ENCODE data around the gene KLK14. TPM values are rescaled to one million over a fixed set of nuclear protein-coding genes. Genes with fewer than 3 reads are reported as not detected.

The KLK14 gene
- polyA plus RNA-seq, 1 donor from 2014 or later: not detected

DNA sequence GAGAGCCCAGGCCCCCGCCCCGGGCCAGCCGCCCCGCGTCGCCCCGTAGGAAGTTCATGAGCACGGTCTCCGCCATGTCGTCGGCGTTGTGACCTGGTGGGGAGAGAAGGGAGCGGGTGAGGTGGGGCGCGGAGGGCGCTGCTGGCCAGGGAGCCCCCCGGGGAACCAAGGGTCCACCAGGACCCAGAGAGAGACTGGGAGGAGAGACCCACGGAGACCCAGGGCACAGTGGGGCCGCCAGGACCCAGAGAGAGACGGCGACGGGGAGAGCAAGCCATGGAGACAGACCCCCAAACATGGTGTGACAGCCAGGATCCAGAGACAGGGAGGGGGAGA lies 16.3 kb upstream of the KLK14 start:
- no peak overlapping the region for H3K4me3 ChIP-seq (ENCODE audit: low read length)

DNA sequence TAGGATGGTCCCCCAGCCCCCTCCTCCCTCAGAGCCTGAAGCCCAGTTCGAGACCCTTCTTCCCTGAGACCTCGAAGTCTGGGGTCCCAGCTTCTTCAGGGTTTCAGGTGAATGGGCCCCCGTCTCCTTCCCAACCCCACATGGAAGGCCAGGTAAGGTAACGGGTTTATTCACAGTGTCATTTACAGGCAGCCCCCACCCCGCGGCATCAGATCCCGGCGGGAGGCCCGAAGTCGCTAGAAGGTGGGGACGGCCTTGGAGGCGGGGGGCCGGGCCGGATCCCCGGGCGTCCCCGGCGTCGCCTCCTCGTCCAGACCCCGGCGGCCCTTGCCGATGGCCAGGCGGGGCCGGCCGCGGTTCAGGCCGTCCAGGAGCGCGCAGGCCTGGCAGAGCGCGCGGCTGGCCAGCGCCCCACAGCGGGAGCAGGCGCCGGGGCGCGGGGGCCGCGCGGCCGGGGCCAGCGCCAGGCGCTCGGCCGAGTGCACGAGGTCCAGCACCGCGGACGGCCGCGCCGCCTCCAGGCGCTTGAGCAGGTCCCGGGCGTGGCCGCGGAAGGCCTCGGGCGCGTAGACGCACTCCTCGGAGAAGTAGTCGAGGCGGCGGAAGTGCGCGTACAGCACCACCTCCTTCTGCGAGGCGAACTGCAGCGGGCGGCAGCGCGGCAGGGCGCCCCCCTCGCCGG lies 15.8 kb upstream of the KLK14 start:
- no peaks in the 10 kb centered on the region for H3K9me2 ChIP-seq (ENCODE audit: insufficient read depth, low read length)
- H3F3A ChIP-seq (ENCODE audit: insufficient read depth, low read length, poor library complexity, severe bottlenecking): no peaks in the 10 kb centered on the region
- H3K4me2 ChIP-seq (ENCODE audit: low read length): no peak overlapping the region
- H3K9ac ChIP-seq (ENCODE audit: low read length): no peak overlapping the region
- no peaks in the 10 kb centered on the region for H3K36me3 ChIP-seq (ENCODE audit: insufficient read depth, low read length)
- H3K79me2 ChIP-seq (replicated peaks; ENCODE audit: insufficient read depth, low read length): no peaks in the 10 kb centered on the region
- H3K4me3 ChIP-seq (ENCODE audit: low read length): no peak overlapping the region
- no peaks in the 10 kb centered on the region for H3K27me3 ChIP-seq (ENCODE audit: insufficient read depth, low read depth, low read length)
- H3K9me3 ChIP-seq (ENCODE audit: low read length): no peaks in the 10 kb centered on the region
- no peaks in the 10 kb centered on the region for H4K20me1 ChIP-seq (ENCODE audit: insufficient read depth)
- no peak overlapping the region for H2AFZ ChIP-seq (ENCODE audit: low read depth, low read length)
- no peak overlapping the region for H3K27ac ChIP-seq (ENCODE audit: low read length)
- TF ChIP-seq SMC3 (conservative IDR thresholded peaks at IDR 0.05; ENCODE audit: poor library complexity): no peak
- no peak for TF ChIP-seq RAD21 (conservative IDR thresholded peaks at IDR 0.05)
- TF ChIP-seq MXI1 (conservative IDR thresholded peaks at IDR 0.05; ENCODE audit: poor library complexity, severe bottlenecking): no peak
- TF ChIP-seq POLR2AphosphoS5 (IDR thresholded peaks at IDR 0.05): no peak
- no peak for TF ChIP-seq EZH2 (IDR thresholded peaks at IDR 0.05; ENCODE audit: borderline replicate concordance, insufficient read depth, low read length, poor library complexity, severe bottlenecking)
- TF ChIP-seq, protein P1, sequence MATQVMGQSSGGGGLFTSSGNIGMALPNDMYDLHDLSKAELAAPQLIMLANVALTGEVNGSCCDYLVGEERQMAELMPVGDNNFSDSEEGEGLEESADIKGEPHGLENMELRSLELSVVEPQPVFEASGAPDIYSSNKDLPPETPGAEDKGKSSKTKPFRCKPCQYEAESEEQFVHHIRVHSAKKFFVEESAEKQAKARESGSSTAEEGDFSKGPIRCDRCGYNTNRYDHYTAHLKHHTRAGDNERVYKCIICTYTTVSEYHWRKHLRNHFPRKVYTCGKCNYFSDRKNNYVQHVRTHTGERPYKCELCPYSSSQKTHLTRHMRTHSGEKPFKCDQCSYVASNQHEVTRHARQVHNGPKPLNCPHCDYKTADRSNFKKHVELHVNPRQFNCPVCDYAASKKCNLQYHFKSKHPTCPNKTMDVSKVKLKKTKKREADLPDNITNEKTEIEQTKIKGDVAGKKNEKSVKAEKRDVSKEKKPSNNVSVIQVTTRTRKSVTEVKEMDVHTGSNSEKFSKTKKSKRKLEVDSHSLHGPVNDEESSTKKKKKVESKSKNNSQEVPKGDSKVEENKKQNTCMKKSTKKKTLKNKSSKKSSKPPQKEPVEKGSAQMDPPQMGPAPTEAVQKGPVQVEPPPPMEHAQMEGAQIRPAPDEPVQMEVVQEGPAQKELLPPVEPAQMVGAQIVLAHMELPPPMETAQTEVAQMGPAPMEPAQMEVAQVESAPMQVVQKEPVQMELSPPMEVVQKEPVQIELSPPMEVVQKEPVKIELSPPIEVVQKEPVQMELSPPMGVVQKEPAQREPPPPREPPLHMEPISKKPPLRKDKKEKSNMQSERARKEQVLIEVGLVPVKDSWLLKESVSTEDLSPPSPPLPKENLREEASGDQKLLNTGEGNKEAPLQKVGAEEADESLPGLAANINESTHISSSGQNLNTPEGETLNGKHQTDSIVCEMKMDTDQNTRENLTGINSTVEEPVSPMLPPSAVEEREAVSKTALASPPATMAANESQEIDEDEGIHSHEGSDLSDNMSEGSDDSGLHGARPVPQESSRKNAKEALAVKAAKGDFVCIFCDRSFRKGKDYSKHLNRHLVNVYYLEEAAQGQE (IDR thresholded peaks at IDR 0.05; ENCODE audit: borderline replicate concordance): no peak
- TF ChIP-seq, protein P2, sequence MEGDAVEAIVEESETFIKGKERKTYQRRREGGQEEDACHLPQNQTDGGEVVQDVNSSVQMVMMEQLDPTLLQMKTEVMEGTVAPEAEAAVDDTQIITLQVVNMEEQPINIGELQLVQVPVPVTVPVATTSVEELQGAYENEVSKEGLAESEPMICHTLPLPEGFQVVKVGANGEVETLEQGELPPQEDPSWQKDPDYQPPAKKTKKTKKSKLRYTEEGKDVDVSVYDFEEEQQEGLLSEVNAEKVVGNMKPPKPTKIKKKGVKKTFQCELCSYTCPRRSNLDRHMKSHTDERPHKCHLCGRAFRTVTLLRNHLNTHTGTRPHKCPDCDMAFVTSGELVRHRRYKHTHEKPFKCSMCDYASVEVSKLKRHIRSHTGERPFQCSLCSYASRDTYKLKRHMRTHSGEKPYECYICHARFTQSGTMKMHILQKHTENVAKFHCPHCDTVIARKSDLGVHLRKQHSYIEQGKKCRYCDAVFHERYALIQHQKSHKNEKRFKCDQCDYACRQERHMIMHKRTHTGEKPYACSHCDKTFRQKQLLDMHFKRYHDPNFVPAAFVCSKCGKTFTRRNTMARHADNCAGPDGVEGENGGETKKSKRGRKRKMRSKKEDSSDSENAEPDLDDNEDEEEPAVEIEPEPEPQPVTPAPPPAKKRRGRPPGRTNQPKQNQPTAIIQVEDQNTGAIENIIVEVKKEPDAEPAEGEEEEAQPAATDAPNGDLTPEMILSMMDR (IDR thresholded peaks at IDR 0.05; ENCODE audit: poor library complexity, severe bottlenecking): no peak
- no peak for TF ChIP-seq TAF1 (IDR thresholded peaks at IDR 0.05; ENCODE audit: low read depth)
- TF ChIP-seq EP300 (conservative IDR thresholded peaks at IDR 0.05; ENCODE audit: poor library complexity, severe bottlenecking): no peak

More for the DNA sequence above, 16.3 kb upstream of the KLK14 start:
- Histone ChIP-seq H2AFZ (ENCODE audit: low read depth, low read length) (no peak overlapping the region), H4K20me1 (ENCODE audit: insufficient read depth) (no peaks in the 10 kb centered on the region), H3K9me3 (ENCODE audit: low read length) (no peaks in the 10 kb centered on the region), H3K9me2 (ENCODE audit: insufficient read depth, low read length) (no peaks in the 10 kb centered on the region), H3F3A (ENCODE audit: insufficient read depth, low read length, poor library complexity, severe bottlenecking) (no peaks in the 10 kb centered on the region), H3K27me3 (ENCODE audit: insufficient read depth, low read depth, low read length) (no peaks in the 10 kb centered on the region), H3K36me3 (ENCODE audit: insufficient read depth, low read length) (no peaks in the 10 kb centered on the region), H3K27ac (ENCODE audit: low read length) (no peak overlapping the region), H3K9ac (ENCODE audit: low read length) (no peak overlapping the region), H3K79me2 (replicated peaks; ENCODE audit: insufficient read depth, low read length) (no peaks in the 10 kb centered on the region), H3K4me2 (ENCODE audit: low read length) (no peak overlapping the region)
- no peak for TF ChIP-seq POLR2AphosphoS5 (IDR thresholded peaks at IDR 0.05)
- no peak for TF ChIP-seq TAF1 (IDR thresholded peaks at IDR 0.05; ENCODE audit: low read depth)
- no peak for TF ChIP-seq RAD21 (conservative IDR thresholded peaks at IDR 0.05)
- TF ChIP-seq, protein P2 (IDR thresholded peaks at IDR 0.05; ENCODE audit: poor library complexity, severe bottlenecking): no peak
- TF ChIP-seq EZH2 (IDR thresholded peaks at IDR 0.05; ENCODE audit: borderline replicate concordance, insufficient read depth, low read length, poor library complexity, severe bottlenecking): no peak
- no peak for TF ChIP-seq SMC3 (conservative IDR thresholded peaks at IDR 0.05; ENCODE audit: poor library complexity)
- TF ChIP-seq MXI1 (conservative IDR thresholded peaks at IDR 0.05; ENCODE audit: poor library complexity, severe bottlenecking): no peak
- TF ChIP-seq, protein P1 (IDR thresholded peaks at IDR 0.05; ENCODE audit: borderline replicate concordance): no peak
- no peak for TF ChIP-seq EP300 (conservative IDR thresholded peaks at IDR 0.05; ENCODE audit: poor library complexity, severe bottlenecking)
